EH (cell line): ENCODE results near the gene FOS.
"Not testable (repeated sequence)": the region's sequence is repeated elsewhere in the genome, so short reads cannot be mapped to it uniquely, and the experiment has no call there.

Experiments
- DNase-seq: peaks from one replicate; pipeline ENCODE4 v3.0.0-alpha.2; 2015; ENCODE audit warnings: low read depth

Gene FOS

GRCh38 chr14:75278422-75279152 lies at the start of gene FOS:
FOS (plus strand) TSS chr14:75278828; CDS start chr14:75278983, 155 bp downstream.
- peak; percentile 94 for DNase-seq

GRCh38 chr14:75229661-75230139 lies 48.9 kb upstream of the FOS start:
- DNase-seq = no peak

- peak; percentile 41 for DNase-seq
These were observed 48.4 kb upstream of the FOS start for GRCh38 chr14:75230140-75230792.

- no peak for DNase-seq
These were observed 47.3 kb upstream of the FOS start for GRCh38 chr14:75231320-75231719.

- DNase-seq = no peak
These were observed 46.4 kb upstream of the FOS start for GRCh38 chr14:75232191-75232590.

GRCh38 chr14:75232597-75232996 lies 46.0 kb upstream of the FOS start:
- no peak for DNase-seq

GRCh38 chr14:75234173-75235115 lies 44.2 kb upstream of the FOS start:
- DNase-seq = peak; percentile 91

GRCh38 chr14:75235198-75235597 lies 43.4 kb upstream of the FOS start:
- DNase-seq = not testable (repeated sequence)

- DNase-seq = no peak
These were observed 42.2 kb upstream of the FOS start for GRCh38 chr14:75236467-75236866.

GRCh38 chr14:75236901-75237419 lies 41.7 kb upstream of the FOS start:
- DNase-seq = no peak

- no peak for DNase-seq
These were observed 39.7 kb upstream of the FOS start for GRCh38 chr14:75238756-75239455.

GRCh38 chr14:75240781-75241180 lies 37.8 kb upstream of the FOS start:
- no peak for DNase-seq

GRCh38 chr14:75242546-75243273 lies 35.9 kb upstream of the FOS start:
- peak; percentile 79 for DNase-seq

GRCh38 chr14:75244121-75244520 lies 34.5 kb upstream of the FOS start:
- DNase-seq = no peak

GRCh38 chr14:75246546-75247285 lies 31.9 kb upstream of the FOS start:
- no peak for DNase-seq

- no peak for DNase-seq
These were observed 31.2 kb upstream of the FOS start for GRCh38 chr14:75247286-75247922.

GRCh38 chr14:75247939-75248338 lies 30.7 kb upstream of the FOS start:
- no peak for DNase-seq

- DNase-seq = no peak
These were observed 29.2 kb upstream of the FOS start for GRCh38 chr14:75249251-75249957.

- DNase-seq = no peak
These were observed 28.7 kb upstream of the FOS start for GRCh38 chr14:75249958-75250336.
